Fibroblast of skin of back (primary cell): ENCODE measurements around the gene PTPN21. TPM values are rescaled to one million over a fixed set of nuclear protein-coding genes. Genes with fewer than 3 reads are reported as not detected.

Experiments
- DNase-seq: peaks from one replicate; pipeline ENCODE4 v3.0.0-alpha.2; 2013
- polyA plus RNA-seq, 2 experiments: library from polyadenylated mRNA; unstranded; fragments of 120-200 nt; gene quantifications; one replicate each; pipeline ENCODE4 v1.2.1, GENCODE V29; 2013; ENCODE audit not compliant: insufficient read length in 2 of 2

The PTPN21 gene
- polyA plus RNA-seq (2013, experiment 1 of 2; ENCODE audit: insufficient read length): 19.5 TPM
- 23.0 TPM for polyA plus RNA-seq (2013, experiment 2 of 2; ENCODE audit: insufficient read length)

DNA sequence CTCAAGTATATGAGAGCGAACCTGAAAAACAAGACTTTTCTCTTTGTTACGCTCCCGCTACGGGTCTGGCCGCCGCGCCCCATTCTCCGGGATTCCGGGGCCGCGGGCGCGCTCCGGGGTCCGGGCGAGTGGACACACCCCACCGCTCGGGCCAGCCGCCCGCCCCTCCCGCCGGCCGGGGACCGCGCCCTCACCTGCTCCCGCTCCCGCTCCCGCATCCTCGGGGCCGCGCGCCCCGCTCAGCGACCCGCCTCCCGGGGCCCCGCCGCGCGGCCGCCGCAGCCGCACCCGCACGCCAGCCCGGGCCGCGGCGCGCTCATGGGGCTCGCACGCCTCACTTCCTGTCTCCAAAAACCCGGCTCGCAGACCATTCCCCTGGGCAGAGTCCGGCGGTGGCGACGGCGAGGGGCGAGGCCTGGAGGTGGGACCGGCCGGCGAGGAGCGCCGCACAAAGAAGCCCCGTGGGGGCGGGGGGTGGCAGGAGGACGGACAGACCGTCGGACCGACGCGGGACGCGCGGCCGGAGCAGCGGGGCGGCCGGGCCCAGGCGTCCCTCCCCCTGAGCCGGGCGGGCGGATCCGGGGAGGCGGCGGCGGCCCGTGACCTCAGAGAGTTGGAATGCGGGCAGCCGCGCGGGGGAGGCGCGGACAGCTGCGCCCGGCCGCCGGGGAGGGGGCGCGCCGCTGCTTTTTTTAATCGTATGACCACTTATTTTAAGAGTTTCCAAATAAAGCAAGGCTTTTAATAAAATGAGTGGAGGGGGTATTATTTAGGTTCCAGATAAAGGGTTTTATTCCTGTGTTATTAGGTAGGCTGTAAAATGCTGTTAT, at the start of gene PTPN21:
Gene PTPN21 (minus strand): TSS at position 551 of the 830 bp plus-strand sequence. CDS start 4,590 bp downstream, outside the sequence.
- peak; percentile 80 for DNase-seq

- DNase-seq: no peak
Measured at GRCh38 chr14:88604212-88604611, 49.4 kb upstream of the PTPN21 start.

DNA sequence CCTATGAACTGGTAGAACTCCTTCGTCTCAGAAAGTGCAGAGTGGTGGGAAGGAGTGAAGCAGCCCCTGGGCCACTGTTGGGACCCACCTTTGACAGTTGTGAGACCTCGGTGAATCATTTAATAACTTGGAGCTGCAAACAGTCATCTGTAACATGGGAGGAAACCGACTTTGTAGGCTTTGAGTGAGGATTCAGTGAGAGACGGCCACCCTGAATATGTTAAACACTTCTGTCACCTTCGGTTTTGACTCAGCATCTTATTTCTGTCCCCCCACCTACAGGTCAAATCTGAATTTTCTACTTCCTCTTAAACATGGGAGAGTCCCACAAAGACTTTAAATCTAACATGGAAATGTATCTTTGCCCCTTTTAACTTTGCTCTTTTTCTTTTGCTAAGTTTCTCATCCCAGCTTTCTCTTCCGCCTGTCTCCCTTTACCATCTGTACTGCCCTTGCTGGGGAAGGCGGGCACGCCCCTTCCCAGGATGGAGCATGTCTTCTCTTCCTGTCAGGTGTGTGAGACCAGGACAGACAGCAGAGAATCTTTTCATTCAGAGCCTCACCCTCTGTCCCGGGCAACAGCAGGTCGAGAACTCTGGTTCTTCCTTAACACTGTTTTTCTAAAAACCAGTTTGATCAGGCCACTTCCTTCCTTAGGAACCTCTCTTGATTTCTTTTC, 45.1 kb upstream of the PTPN21 start:
- DNase-seq: no peak

- DNase-seq: no peak
Measured at GRCh38 chr14:88599326-88599725, 44.5 kb upstream of the PTPN21 start.

GRCh38 chr14:88598097-88598675, 43.4 kb upstream of the PTPN21 start:
- DNase-seq: no peak

DNA sequence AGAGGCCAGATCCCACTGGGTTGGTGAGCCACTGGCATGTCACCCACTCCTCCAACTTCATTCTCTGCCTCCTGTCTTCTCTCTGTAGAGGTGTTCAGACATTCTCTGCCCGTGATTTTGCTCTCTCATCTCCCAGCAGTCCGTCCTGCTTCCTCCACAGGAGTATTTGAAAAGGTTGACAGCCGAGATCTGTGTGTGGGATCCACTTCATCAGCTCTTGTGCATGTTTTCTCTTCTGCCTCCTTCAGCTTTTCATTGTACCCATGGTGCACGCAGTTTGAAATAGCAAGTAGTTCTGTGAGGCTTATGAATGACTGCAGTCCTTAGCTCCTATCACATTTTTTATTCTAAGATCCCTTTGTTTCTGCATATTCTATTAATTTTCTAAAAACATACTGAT, 42.8 kb upstream of the PTPN21 start:
- DNase-seq: no peak

DNA sequence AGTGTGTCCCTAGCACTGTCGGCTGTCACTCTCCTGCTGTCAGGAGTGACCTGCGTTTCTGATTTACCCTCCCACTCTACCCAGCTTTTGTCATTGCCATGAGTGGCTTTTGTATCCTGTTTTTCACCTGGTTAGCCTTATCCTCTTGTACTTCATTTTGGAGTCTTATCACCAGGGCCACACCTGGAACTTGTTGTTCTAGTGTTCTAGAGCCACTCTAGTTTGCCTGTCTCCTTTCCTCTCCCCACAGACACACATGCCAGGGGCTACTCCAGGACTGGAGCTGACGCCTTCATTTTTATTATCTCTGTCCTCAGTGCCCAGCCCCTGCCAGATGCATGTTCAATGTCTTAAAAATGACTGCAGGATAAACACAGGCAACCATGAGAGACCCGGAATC, 42.2 kb upstream of the PTPN21 start:
- DNase-seq: no peak

GRCh38 chr14:88592031-88592430, 37.2 kb upstream of the PTPN21 start:
- no peak for DNase-seq

GRCh38 chr14:88590173-88590572, 35.4 kb upstream of the PTPN21 start:
- peak; percentile 34 for DNase-seq

GRCh38 chr14:88588081-88588480, 33.3 kb upstream of the PTPN21 start:
- no peak for DNase-seq

DNA sequence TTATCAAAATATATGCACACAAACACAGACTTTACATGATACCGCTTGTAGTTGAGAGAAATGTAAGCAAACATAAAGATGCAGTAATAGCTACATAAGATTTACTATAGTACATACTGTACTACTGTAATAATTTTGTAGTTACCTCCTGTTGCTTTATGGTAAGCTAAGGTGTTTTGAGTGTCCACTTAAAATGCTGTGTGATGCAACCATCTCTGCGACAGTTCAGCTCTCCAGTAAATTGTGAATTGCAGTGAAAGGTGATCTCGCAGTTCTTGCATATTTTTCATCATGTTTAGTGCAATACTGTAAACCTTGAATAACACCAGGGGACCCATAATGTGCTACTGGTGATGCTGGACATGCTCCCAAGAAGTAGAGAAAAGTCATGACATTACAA, 29.6 kb upstream of the PTPN21 start:
- DNase-seq: no peak

DNA sequence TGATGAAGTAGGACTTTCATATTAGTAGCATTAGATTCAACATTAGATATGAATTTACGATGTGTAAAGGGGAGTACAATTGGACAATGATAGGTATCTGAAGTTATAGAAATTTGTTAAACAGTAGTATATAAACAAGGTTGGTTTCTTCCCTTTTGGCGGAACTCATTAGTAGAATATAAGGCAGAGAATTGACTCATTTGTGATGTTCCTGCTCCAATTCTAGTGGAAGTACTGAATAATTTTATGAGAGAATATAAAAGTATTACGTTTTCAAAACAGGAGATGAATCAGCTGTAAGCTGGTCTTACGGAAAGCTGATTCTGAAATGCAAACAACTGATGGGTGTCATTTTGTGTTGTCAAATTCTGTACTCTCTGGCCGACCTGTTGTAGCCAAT, 21.4 kb upstream of the PTPN21 start:
- DNase-seq: no peak

GRCh38 chr14:88572117-88572516, 17.3 kb upstream of the PTPN21 start:
- DNase-seq: no peak

- DNase-seq: no peak
Measured at GRCh38 chr14:88568196-88568595, 13.4 kb upstream of the PTPN21 start.

- no peak for DNase-seq
Measured at GRCh38 chr14:88565427-88565826, 10.6 kb upstream of the PTPN21 start.

GRCh38 chr14:88563845-88564244, 9.0 kb upstream of the PTPN21 start:
- no peak for DNase-seq

- DNase-seq: peak; percentile 87
Measured at GRCh38 chr14:88562831-88563686, 8.3 kb upstream of the PTPN21 start, which contains the start of gene ZC3H14. TSS of gene ZC3H14 (plus strand) at chr14:88563037. CDS start at chr14:88563134, 97 bp downstream.

DNA sequence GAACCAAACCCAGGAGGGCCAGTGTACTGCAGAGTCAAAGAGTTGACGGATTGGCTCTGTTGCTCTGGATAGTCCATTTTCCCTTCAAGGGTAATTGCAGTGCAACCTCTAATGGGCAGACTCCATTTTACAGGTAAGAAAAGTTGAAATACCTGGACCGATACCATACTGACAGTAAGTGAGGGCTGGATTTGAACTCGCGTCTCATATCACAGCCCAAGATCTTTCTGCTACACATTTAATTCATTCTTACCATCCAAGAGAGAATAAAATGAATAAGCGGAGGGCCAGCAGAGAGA, 7.7 kb upstream of the PTPN21 start:
- no peak for DNase-seq

GRCh38 chr14:88559852-88560251, 5.0 kb upstream of the PTPN21 start:
- DNase-seq: peak; percentile 71

- no peak for DNase-seq
Measured at GRCh38 chr14:88556581-88556980, 1.8 kb upstream of the PTPN21 start.

- DNase-seq: no peak
Measured at GRCh38 chr14:88553886-88554456, 836 bp downstream of the PTPN21 start.

GRCh38 chr14:88552876-88553275, 1.9 kb downstream of the PTPN21 start:
- DNase-seq: no peak
